Tibial artery (tissue), 4 donors: ENCODE measurements around the gene HPX.
A peak's percentile ranks its signal among the peaks of the same experiment; 100 is the strongest.

Experiments used
- DNase-seq, 2 donors: peaks; one replicate each; pipeline ENCODE4 v3.0.0-alpha.2; 2019
- H3K27ac ChIP-seq, 2 donors: fragments of 200-600 bp; sonication (generic) in 1 of 2; 1 replicate in 1 of 2; 2 replicates in 1 of 2; pipeline ENCODE4 v1.5.1; 2018 to 2019; ENCODE audit warnings: mild to moderate bottlenecking in 1 of 2
- H3K27me3 ChIP-seq, 2 donors: fragments of 200-600 bp; sonication (generic) in 1 of 2; one replicate each; pipeline versions ENCODE4 v1.5.1 to v1.6.0; 2016 to 2019
- H3K36me3 ChIP-seq, 3 donors: fragments of 200-600 bp; sonication (generic) in 2 of 3; one replicate each; pipeline ENCODE4 v1.5.1; 2016 to 2019; ENCODE audit warnings: mild to moderate bottlenecking in 2 of 3
- H3K4me1 ChIP-seq, 4 donors: fragments of 200-600 bp; sonication (generic) in 2 of 4; 1 replicate in 3 of 4; 2 replicates in 1 of 4; pipeline ENCODE4 v1.5.1; 2016 to 2019
- H3K4me3 ChIP-seq, 2 donors: fragments of 200-600 bp; sonication (generic) in 1 of 2; 1 replicate in 1 of 2; 2 replicates in 1 of 2; pipeline ENCODE4 v1.5.1; 2018 to 2019; ENCODE audit warnings: mild to moderate bottlenecking in 2 of 2
- H3K9me3 ChIP-seq, 3 donors: fragments of 200-600 bp; sonication (generic) in 1 of 3; one replicate each; pipeline ENCODE4 v1.5.1; 2016 to 2019
- intact Hi-C: fragments of 100-400 bp; cut with DNase I; formaldehyde crosslinking; loops from one replicate; pipeline ENCODE4 v1.15.0; 2023; ENCODE audit warnings: low total_unique reads
- TF ChIP-seq, protein P1 (sequence below), 2 experiments: fragments of 200-600 bp in 1 of 2; fragments of 450-650 bp in 1 of 2; IDR thresholded peaks; one replicate each; pipeline ENCODE4 v1.5.1; 2017 to 2019; ENCODE audit warnings: antibody characterized with exemption in 2 of 2, mild to moderate bottlenecking in 1 of 2, moderate library complexity in 1 of 2

Gene HPX

GRCh38 chr11:6481012-6481923, 40.5 kb upstream of the HPX start, which contains the start of the genes ARFIP2 and TIMM10B:
ARFIP2 (minus strand) TSS chr11:6481331; CDS start chr11:6480421, 910 bp downstream.
TIMM10B (plus strand) TSS chr11:6481501; CDS start chr11:6481517, 16 bp downstream.
- Histone ChIP-seq H3K36me3 (peaks cover 15 to 66% (median 38%) of the 10 kb centered on the region in 3 donors), H3K27me3 (no peaks in the 10 kb centered on the region), H3K4me3 (peak within 1 kb of the TSS; percentile 73 to 88), H3K27ac (peak within 1 kb of the TSS; percentile 88 to 91), H3K9me3 (no peaks in the 10 kb centered on the region), H3K4me1 (peaks cover 0 to 35% (median 27%) of the 10 kb centered on the region in 4 donors)
- intact Hi-C loops, result loop anchor here (5.0 kb wide), 1 partner anchor 126 kb away; no protein-coding TSS in a partner anchor
- DNase-seq, result peak; percentile 98 to 99
- TF ChIP-seq, protein P1, sequence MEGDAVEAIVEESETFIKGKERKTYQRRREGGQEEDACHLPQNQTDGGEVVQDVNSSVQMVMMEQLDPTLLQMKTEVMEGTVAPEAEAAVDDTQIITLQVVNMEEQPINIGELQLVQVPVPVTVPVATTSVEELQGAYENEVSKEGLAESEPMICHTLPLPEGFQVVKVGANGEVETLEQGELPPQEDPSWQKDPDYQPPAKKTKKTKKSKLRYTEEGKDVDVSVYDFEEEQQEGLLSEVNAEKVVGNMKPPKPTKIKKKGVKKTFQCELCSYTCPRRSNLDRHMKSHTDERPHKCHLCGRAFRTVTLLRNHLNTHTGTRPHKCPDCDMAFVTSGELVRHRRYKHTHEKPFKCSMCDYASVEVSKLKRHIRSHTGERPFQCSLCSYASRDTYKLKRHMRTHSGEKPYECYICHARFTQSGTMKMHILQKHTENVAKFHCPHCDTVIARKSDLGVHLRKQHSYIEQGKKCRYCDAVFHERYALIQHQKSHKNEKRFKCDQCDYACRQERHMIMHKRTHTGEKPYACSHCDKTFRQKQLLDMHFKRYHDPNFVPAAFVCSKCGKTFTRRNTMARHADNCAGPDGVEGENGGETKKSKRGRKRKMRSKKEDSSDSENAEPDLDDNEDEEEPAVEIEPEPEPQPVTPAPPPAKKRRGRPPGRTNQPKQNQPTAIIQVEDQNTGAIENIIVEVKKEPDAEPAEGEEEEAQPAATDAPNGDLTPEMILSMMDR (IDR thresholded peaks at IDR 0.05), result no peak

DNA sequence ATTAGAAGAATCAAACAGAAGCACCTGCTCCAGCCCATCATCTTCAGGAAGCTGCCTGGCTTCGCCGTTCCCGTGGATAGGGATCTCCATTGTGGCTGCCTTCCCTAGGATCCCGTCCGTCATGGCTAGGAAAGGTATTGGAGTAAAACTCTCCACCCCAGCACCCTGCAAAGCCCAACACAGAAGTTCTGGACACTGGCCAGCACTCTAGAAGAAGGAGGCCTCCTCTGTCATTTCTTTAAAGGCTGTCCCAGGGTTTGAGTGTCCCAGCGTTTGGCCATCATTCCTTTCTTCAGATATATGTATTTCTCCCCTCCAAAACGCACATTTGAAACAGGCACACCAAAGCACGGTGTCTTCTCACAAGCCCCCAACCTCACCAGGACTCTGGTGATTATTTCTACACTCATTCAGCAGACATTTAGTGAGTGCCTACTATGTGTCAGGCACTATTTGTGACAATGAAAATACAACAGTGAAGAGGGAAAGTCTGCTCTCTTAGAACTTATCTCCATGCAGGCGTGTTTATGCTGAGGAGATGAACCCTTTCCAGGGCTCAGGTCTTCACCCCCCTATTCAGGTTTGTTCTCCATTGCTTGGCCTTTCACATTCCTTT, 39.6 kb upstream of the HPX start:
- DNase-seq, result no peak
- Histone ChIP-seq H3K4me1 (peaks cover 0 to 35% (median 27%) of the 10 kb centered on the region in 4 donors), H3K36me3 (peaks cover 11 to 57% (median 32%) of the 10 kb centered on the region in 3 donors), H3K9me3 (no peaks in the 10 kb centered on the region), H3K4me3 (peak overlapping the region; percentile 73 to 88), H3K27me3 (no peaks in the 10 kb centered on the region), H3K27ac (peak overlapping the region; percentile 88 to 91)
- intact Hi-C loops, result loop anchor here (5.0 kb wide), 1 partner anchor 127 kb away; no protein-coding TSS in a partner anchor
- TF ChIP-seq, protein P1 (IDR thresholded peaks at IDR 0.05), result no peak

- H3K36me3 ChIP-seq, result peaks cover 7 to 33% (median 25%) of the 10 kb centered on the region in 3 donors
- no peak overlapping the region for H3K4me3 ChIP-seq
- peaks cover 0 to 46% (median 34%) of the 10 kb centered on the region in 4 donors for H3K4me1 ChIP-seq
- no peaks in the 10 kb centered on the region for H3K27me3 ChIP-seq
- TF ChIP-seq, protein P1 (IDR thresholded peaks at IDR 0.05), result no peak
- H3K9me3 ChIP-seq, result no peaks in the 10 kb centered on the region
- intact Hi-C loops, result no loop called here
- H3K27ac ChIP-seq, result no peak overlapping the region
- DNase-seq, result no peak
Measured at GRCh38 chr11:6476571-6476970, 35.8 kb upstream of the HPX start.

DNA sequence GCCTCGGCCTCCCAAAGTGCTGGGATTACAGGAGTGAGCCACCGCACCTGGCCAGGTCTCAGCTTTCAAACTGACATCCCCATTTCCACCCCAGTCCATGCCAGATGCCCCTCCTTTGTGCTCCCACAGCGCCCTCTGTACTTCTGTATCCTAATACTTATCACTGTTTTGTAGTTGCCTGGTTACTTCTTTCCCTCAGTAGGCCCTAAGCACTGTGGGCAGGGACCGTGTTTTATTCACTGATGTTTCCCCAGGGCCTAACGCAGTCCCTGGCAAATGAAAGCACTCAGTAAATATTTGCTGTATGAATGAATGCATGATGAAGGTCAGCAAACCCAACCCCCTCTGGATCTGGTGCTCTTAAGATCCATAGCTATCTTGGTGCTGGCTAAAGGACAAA, 35.1 kb upstream of the HPX start:
- intact Hi-C loops, result no loop called here
- TF ChIP-seq, protein P1 (IDR thresholded peaks at IDR 0.05), result no peak
- Histone ChIP-seq H3K36me3 (peaks cover 7 to 33% (median 25%) of the 10 kb centered on the region in 3 donors), H3K27ac (no peak overlapping the region), H3K4me3 (no peak overlapping the region), H3K4me1 (peaks cover 0 to 50% (median 33%) of the 10 kb centered on the region in 4 donors), H3K27me3 (no peaks in the 10 kb centered on the region), H3K9me3 (no peaks in the 10 kb centered on the region)
- no peak for DNase-seq

- TF ChIP-seq, protein P1 (IDR thresholded peaks at IDR 0.05), result no peak
- no peak for DNase-seq
- peak overlapping the region; percentile 84 to 92 for H3K27ac ChIP-seq
- intact Hi-C loops, result no loop called here
- no peaks in the 10 kb centered on the region for H3K27me3 ChIP-seq
- H3K4me3 ChIP-seq, result peak overlapping the region; percentile 79 to 92
- H3K9me3 ChIP-seq, result no peaks in the 10 kb centered on the region
- H3K4me1 ChIP-seq, result peaks cover 0 to 46% (median 25%) of the 10 kb centered on the region in 4 donors
- peaks cover 7 to 33% (median 25%) of the 10 kb centered on the region in 3 donors for H3K36me3 ChIP-seq
Measured at GRCh38 chr11:6474806-6475500, 34.2 kb upstream of the HPX start.
